ENCODE data around the gene NDUFS6.
"Not testable (repeated sequence)": the region's sequence is repeated elsewhere in the genome, so short reads cannot be mapped to it uniquely, and the experiment has no call there.

Gene NDUFS6

GRCh38 chr5:1815071-1815786 is 14.0 kb downstream of the NDUFS6 start:
- no peak for TF ChIP-seq CTCF (conservative IDR thresholded peaks at IDR 0.05; ENCODE audit: low read depth)
- ChIA-PET POLR2A (ENCODE audit: low non-redundant PET) (no interaction called here), CTCF (no interaction called here)
- DNase-seq (ENCODE audit: low spot score): no peak
- no peak overlapping the region for H3K27ac ChIP-seq

DNA sequence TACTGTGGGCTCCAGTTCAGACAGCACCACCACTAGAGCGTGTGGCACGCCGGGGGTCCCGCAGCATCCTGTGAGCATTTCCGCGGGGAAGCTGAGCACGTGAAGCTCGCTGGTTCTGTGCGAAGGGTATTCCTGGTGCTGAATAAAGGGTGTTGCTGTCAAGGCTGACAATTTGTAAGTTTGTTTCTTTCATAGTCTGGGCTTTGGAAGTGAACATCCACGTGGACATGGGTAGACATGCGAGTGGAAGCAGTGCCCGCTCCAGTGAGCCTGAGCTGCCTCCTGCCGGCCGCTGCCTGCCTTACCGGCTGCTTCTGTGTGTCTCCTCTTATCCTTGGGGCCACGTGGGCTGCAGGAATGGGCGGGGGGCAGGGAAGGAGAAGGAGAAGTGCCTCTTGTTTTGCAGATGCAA is 14.7 kb downstream of the NDUFS6 start:
- no peak for TF ChIP-seq CTCF (conservative IDR thresholded peaks at IDR 0.05; ENCODE audit: low read depth)
- no peak overlapping the region for H3K27ac ChIP-seq
- ChIA-PET CTCF (no interaction called here), POLR2A (ENCODE audit: low non-redundant PET) (no interaction called here)
- no peak for DNase-seq (ENCODE audit: low spot score)

- DNase-seq (ENCODE audit: low spot score); CTCF ChIA-PET; H3K27ac ChIP-seq; POLR2A ChIA-PET (ENCODE audit: low non-redundant PET): not testable (repeated sequence)
Observed at GRCh38 chr5:1816495-1817089, 15.4 kb downstream of the NDUFS6 start.

DNA sequence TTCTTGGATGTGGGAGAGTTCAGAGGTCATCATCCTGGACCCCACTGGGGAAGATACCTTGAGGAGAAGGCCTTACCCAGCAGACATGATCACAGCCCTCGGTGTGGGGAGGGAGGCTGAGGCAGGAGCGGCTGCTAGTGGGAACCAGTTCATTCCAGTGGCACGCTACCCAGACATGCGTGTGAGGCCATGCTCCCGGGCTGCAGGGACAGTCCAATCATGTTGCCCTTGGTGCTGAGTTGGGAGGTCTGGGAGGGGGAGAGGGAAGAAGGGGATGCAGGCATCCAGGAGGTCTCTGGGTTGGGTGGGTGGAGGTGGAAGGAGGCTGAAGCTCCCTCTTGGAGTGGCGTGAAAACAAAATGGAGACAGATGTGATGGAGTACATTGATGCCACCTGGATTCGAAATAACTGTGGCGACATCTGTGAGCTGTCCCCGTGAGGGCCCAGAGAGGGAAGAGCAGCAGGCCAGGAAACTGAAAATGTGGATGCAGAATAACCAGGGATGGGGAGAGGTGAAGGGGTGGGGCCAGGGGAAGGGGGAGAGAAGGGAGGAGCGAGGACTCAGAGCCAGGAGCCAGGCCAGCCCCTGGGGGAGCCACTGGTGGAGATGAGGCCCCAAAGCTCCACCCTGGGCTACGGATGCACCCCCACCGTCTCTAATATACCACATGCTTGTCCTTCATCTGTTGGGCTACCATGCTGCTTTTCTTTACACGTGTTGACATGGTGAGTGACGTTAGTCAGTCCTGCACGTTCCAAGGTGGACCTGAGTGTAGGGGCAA is 16.2 kb downstream of the NDUFS6 start:
- TF ChIP-seq CTCF (conservative IDR thresholded peaks at IDR 0.05; ENCODE audit: low read depth): no peak
- DNase-seq (ENCODE audit: low spot score): no peak
- ChIA-PET POLR2A (ENCODE audit: low non-redundant PET) (no interaction called here), CTCF (no interaction called here)
- no peak overlapping the region for H3K27ac ChIP-seq

- POLR2A ChIA-PET (ENCODE audit: low non-redundant PET): no interaction called here
- CTCF ChIA-PET: interaction anchor here (0.6 to 0.7 kb wide), 2 partner anchors 46 to 166 kb away, joined by 3 to 5 read pairs; no protein-coding TSS in a partner anchor
- no peak for DNase-seq (ENCODE audit: low spot score)
- no peak overlapping the region for H3K27ac ChIP-seq
- TF ChIP-seq CTCF (conservative IDR thresholded peaks at IDR 0.05; ENCODE audit: low read depth): no peak
Observed at GRCh38 chr5:1818784-1819183, 17.6 kb downstream of the NDUFS6 start.

DNA sequence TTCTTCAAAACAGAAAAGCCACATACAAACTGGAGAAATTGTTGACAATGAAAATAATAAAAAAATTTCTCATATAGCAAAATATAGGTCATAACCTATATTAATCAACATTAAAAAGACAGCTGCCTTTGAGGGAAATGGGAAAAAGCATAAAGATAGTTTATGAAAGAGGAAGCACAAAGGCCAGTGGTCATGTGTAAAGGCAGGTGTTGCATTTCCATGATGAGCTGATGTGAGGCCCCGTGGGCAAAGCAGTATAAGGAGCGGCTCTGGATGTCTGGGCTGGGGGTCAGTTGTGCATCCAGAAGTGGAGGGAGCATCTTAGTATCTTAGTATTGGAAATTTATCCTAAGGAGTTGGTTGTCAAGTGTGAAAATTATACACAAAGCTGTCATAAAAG is 18.3 kb downstream of the NDUFS6 start:
- H3K27ac ChIP-seq: no peak overlapping the region
- no peak for TF ChIP-seq CTCF (conservative IDR thresholded peaks at IDR 0.05; ENCODE audit: low read depth)
- DNase-seq (ENCODE audit: low spot score): no peak
- CTCF ChIA-PET: no interaction called here
- POLR2A ChIA-PET (ENCODE audit: low non-redundant PET): no interaction called here

- DNase-seq (ENCODE audit: low spot score): no peak
- H3K27ac ChIP-seq: no peak overlapping the region
- TF ChIP-seq CTCF (conservative IDR thresholded peaks at IDR 0.05; ENCODE audit: low read depth): no peak
- ChIA-PET POLR2A (ENCODE audit: low non-redundant PET) (no interaction called here), CTCF (interaction anchor here (0.6 kb wide), 1 partner anchor 370 kb away, joined by 4 read pairs; no protein-coding TSS in a partner anchor)
Observed at GRCh38 chr5:1820381-1820780, 19.2 kb downstream of the NDUFS6 start.
